GM11168 (cell line): ENCODE measurements around the gene COL18A1.

Source experiments
- in situ Hi-C: fragments of 300-500 bp; cut with MboI; formaldehyde crosslinking; loops from one replicate; pipeline ENCODE4 v1.12.0; 2022; ENCODE audit warnings: low sequenced_read_pairs; ENCODE audit not compliant: unreplicated experiment

The COL18A1 gene

DNA sequence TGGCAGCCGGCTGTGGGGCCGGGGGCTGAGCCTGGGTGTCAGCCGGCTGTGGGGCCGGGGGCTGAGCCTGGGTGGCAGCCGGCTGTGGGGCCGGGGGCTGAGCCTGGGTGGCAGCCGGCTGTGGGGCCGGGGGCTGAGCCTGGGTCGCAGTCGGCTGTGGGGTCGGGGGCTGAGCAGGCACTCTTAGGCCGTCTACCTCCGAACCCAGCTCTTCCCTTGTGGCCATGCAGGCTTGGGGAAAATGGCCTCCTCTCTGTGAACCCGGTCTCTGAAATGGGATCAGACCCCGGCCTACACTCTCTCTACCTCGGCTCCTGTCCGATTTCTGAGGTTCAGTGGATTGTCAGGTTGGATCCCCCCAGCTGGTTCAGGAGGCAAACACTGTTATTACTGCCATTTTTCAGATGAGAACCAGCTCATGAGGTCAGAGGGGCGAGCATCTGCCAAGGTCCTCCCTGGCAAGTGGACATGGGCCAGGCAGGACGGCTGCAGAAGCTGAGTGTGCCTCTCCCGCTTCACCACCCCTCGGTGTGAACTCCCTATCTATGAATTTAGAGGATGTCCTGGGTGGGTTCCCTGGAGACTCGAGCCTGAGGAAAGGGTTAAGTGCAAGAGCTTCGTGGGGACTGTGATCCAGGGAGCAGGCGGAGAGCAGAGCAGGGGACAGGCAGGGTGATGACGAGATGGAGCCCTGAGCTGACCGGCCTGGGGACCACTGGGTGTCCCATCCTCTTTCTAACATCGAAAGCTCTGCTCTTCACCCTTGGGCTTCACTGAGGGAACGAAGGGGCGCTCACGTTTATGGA, 10.9 kb upstream of the COL18A1 start:
- in situ Hi-C loops, result no loop called here

DNA sequence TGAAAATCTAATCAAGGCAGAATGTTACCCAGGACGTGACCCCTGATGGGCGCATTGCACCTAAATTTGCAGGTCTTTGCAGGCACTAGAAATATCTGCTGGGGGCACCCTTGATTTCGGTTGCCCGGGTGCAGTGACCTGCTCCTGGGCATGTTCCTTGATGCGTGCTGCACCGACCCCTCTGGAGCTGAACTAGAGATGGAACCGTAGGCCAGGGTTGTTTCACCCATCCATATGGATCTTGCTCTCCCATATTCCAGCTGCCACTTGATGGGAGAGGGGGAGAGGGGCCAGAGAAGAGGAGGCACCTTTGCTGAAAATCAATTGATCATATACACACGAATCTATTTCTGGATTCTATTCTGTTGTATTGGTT, 8.4 kb upstream of the COL18A1 start:
- in situ Hi-C loops, result no loop called here

DNA sequence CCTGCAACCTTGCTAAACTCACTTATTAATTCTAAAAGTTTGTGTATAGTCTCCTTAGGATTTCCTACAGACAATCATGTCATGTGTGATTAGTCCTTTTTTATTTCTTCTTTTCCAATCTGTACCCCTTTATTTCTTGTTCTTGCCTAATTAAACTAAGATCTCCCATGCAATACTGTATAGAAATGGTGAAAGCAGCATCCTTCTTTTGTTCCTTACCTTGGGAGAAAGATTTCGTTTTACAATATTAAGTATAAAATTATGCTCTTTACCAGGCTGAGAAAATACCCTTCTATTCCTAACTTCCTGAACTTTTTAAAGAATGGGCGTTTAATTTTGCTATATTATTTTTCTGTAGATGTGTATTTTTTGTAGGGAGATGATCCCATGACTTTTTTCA, 7.6 kb upstream of the COL18A1 start:
- in situ Hi-C loops, result no loop called here

DNA sequence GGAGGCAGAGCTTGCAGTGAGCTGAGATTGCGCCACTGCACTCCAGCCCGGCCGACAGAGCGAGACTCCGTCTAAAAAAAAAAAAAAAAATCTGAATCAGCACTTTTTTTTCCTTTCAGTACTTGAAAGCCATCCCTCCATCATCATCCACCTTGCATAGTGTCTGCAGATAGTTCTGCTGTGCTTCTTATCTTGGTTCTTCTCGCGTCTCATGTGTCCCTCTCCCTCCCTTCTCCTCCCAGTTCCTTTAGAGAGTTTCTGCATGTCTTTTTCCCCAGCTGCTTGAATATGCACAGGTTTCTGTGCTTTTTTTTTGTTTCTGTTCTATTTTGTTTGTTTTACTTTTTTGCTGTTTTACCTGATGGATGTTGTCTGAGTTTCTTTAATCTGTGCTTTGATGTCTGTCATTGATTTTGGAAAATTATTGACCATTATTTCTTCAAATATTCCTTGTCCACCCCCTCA, 3.9 kb upstream of the COL18A1 start:
- in situ Hi-C loops, result no loop called here

DNA sequence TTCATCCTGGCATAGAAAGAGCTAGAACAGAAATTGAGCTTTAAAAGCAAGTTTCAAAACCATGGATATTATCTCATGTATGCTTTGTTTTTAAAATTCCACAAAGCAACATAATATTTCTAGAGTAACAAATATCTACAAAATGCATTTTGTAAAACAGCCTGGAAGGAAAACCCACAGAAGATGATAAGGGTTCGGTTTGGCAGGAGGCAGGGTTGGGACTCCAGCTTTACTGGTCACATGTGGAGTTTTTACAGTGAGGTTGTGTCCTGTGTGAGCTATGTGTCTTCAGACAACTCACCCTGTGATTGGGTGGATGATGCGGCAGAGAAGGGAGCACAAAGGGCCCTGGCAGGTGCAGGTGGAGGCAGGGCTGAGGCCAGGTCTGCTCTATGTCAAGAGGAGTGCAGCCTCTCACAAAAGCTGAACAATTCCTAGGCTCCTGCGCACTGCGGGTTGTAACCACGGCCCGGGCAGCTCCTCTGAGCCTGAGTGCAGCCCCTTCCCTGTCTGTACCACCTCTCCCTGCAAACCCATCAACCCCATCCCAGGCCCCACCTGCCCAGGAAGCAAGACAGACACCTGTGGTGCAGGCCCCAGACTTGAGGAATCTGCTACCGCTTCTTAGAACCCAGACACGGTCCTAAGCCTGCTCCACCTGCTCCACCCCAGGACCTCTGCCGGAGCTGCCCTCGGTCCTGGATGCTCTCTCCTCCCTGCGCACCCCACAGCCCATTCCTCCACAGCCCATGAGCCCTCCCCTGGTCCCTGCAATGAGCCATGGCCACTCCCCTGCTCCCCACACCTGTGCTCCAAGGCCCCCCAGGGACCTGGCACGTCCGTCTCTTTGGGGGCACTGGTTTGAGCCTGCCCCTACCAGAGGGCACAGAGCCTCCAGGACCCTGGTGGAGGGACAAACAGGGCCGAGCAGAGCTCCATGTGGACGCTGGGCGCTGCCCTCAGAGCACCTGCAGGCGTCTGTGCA, 2.8 kb upstream of the COL18A1 start:
- in situ Hi-C loops, result no loop called here

DNA sequence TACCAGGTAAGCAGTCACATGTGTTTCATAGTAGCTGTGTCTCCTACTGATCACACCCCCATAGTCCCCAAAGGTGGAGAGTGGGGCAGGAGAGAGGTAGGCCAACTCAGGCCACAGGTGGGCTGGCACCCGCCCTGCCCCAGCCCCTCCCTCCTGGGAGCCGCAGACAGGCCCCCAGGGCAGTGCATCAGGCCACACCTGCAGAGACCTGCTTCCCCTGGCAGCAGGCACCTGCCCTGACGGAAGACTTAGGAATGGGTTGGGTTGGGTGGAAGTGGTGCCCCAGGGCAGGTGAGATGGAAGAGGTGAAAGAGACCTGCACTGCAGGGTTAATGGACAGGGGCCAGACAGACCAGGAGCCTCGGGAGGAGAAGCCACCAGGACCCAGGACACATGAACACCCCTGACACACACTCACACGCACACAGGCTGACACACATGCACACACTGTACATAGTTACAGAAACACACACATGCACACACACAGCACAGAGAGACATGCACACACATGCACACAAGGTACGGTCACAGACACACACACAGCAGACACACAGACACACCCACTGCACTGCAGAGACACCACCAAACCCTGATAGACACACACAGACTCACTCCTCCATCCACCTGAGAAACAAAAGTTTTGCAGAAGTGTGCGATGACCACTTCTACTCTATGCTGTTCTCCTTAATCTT, 1.7 kb upstream of the COL18A1 start:
- in situ Hi-C loops, result no loop called here

DNA sequence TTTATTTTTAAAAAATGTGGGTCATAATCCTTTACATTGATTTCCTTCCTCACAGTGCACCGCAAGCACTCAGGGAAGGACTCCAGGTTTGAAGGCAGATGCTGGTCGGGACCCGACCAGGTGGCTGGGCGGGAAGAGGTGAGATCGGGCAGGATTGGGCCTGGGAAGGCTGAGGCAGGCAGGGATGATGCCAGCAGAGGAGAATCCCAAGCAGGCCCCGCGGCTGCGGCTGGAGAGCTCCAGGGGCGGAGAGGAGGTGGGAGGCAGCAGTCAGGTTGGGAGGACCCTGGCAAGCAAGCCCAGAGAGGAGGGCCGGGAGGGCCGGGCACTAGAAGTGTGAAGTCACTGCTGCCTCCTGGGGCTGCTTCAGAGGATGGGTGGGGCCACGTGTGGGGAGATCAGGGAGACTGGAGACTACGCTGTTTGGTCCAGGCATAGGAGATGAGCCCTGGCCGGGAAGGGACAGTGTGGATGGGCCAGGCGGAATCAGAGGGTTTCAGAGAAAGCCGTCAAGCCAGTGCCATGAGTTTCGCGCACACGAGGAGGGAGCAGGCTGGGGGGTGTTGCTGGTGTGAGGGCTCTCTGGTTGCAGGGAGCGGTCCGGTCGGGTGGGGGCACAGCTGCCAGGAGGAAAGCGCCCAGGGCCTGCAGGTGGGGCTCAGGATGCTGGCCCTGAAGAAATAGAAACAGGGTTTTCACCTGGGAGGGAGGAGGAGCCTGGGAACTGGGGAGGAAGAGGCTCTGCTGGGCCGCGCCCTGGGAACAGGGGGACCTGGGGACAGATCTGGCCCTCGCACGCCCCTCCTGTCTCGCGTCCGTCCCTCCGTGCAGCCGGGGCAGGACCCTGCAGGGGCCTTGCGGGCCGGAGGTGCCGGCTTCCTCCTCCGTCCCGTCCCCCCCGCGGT, 888 bp upstream of the COL18A1 start:
- in situ Hi-C loops, result no loop called here

DNA sequence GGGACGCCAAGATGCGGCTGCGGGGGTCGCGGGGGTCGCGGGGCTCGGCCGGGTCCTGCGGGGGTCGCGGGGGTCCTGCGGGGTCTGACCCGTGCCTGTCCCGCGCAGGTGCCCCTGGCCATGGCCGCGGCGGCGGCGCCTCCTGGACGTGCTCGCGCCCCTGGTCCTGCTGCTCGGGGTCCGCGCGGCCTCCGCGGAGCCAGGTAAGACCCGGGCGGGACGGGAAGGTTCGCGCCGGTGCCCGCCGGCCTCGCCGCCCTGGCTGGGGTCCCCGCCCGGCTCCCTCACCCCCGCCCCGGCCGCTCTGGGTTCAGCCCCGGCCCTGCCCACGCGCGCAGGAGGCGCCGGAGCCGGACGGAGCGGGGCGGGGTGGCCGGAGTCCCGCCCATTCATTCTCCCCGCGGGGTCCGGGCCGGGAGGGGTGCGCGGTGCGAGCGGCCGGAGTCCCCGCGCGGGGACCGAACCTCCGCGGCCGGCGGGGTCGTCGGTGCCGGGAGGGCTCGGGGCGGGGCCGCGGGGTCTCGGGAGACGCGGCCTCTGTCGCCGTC, 380 bp downstream of the COL18A1 start:
- in situ Hi-C loops, result no loop called here

DNA sequence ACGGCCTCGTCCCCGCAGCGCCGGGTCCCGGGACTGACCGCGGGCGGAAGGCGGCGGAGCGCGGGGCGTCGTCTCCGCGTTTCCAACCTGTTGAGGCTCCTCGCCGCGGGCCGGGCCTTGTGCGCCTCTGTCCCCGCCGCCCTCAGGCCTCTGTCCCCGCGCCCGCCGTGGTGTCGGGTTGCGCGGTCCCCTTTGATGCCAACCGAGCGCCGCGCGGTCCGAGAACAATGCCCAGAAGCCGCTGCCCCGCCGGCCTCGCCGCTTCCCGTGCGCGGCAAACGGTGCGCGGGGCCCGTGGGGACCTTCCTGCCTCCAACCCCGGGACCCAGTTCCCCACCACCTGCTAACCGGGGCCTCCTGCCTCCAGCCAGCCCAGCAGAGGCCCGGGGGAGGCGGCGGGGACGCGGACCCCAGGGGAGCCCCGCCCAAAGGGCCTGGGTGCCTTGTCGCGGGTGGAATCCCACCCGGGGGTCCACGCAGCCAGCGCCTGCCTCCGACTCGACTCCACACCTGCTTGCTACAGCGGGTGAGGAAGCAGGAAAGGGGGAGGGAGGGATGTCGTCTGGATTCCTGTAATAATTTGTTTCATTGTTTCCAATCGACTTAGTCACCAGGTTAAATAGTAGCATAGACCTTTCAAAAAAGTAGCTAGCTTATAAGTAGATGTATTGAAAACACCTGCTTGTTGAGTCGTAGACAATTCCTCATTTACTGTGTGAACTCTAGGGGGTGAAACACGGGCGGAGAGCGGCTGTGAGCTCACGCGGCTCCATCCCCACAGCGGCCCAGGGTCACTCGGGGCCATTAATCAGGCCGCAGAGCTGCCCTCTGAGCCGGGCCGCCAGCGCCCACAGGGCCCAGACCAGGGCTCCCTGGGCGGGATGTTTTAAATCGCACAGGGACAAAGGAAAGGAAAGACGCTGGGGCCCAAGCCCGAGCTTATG, 1.1 kb downstream of the COL18A1 start:
- in situ Hi-C loops, result no loop called here

DNA sequence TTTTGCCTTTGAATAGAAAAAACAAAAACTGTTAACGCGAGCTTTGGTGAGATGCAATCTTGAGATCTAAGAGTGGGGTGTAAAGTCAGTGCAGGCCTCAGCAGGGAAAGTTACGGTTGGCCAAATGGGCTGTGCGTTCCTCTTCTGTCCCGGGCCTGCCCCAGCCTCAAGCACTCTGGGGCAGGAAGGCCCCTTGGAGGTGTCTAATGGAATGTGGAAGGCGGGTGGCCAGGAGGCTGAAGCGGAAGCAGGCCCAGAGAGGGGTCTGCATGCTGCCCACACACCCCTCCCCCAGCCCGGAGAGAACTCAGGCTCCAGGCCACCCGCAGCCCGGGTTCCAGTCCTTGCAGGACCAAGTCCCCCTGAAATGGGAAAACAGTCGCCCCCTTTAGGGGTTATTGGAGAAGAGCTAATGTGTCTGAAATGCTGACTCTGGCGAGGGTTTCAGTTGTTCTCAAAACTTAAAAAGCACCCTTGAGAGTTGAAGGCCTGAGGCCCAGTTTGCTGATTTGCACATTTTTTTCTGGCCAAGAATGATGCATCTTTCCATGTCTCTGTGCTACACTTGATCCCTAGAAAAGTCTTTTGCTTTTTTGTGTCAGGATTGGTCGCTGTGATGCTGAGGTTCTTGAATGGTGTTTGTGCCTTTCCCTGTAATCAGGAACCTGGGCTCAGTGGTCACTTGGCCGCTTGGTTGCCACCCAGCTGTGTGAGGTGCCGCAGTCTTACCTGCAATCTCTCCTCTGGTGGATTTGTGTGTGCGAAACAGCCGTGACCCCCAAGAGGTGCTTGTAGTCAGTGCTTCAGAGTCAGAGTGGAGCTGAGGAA, 2.0 kb downstream of the COL18A1 start:
- in situ Hi-C loops, result no loop called here

DNA sequence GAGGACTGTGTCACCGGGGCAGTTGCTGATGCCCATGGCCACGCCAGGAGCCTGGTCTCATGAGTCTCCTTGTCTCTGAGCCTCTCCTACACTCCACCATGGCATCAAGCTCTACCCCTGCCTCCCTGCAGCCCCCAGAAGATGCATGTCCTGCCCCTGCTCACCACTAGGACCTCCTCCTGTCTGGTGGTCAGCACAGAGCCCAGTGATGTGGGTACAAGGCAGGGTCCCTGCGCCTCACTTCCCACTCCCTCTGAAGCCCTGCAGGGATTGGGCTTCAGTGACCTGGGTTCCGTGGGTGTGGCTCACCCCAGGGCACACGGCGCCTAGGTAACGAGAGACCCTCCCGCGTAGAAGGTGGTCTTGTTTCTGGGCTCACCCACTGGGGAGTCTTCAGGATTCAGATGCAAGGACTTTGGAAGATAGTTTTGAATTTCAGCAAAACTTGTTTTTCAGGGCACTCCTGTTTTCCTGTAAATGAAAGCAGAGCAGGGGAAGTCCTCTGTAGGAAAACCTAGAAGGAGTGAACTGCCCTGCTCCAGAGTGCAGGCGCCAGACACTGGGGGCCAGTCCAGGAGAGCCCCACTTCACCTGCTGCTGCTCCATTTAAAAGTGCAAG, 2.8 kb downstream of the COL18A1 start:
- in situ Hi-C loops, result no loop called here

DNA sequence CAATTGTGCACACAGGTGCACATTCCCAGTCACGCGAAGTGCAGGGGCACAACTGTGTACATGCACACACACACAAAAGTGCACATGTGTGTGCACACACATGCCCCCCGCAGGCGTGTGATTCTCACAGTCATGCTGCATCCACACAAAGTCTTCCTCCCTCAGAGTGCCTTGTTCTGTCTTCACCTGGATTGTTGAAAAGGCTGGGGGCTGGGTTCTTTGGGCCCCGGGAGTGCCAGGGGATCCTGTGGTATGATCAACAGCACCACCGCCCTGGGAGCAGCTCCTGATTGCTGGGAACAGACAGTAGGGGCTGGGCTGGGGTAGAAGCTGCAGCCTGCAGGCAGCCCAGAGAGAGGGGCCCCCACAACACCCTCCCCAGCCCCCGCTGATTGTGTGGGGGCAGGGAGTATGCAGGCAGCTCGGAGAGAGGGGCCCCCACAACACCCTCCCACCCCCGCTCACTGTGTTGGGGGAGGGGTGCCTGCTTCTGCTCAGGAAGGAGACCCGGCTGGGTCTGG, 3.4 kb downstream of the COL18A1 start:
- in situ Hi-C loops, result no loop called here

DNA sequence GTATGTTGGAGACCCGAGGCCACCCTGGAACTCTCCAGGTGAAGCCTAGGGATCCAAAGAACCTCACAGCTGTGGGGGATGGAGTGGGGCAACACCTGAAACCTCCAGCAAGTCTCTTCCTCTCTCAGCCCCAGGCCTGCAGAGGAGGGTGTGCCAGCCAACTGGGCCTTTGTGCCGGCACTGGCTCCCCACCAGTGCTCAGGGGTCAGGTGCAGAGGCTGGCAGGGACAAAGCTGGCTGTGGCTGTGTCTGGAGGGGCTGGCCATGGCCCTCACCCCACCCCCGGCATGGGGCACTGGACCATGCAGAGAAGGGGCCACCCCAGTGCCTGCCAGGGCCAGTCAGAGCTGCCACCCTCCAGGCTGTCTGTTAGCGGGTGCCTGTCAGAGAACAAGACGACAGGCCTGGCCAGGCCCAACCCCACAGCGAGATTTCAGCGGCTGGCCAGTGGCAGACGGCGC, 3.9 kb downstream of the COL18A1 start:
- in situ Hi-C loops, result no loop called here

DNA sequence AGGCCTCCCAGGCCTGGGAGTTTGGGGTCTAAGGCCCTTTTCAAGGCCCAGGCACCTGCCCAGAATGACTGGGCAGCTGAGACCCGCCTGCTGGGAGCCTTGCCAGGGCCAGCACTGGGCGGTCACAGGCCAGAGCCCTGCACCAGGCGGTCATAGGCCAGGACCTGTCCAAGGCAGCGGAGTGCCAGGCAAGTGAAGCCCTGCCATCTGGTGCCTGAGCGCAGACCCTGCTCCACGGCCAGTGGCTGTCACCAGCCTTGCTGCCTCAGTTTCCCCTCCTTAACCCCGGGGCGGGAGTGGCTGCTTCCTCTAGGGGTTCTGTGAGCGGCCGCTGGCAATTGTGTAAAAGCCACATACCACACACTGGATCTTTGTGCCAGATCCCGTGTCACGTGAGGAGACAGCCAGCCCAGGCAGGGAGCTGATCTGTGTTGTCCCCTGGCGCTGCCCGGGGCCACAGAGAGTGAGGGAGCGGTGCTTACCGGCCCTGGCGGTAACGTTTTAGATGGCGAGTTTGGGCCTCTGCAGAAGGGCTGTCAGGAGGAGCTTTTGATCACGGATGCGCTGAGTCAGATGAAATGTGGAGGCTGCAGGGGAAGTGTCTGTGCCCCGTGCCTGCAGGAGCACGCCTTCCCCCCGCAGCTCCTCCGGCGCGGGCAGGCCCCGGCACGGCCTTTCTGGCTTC, 4.6 kb downstream of the COL18A1 start:
- in situ Hi-C loops, result no loop called here

DNA sequence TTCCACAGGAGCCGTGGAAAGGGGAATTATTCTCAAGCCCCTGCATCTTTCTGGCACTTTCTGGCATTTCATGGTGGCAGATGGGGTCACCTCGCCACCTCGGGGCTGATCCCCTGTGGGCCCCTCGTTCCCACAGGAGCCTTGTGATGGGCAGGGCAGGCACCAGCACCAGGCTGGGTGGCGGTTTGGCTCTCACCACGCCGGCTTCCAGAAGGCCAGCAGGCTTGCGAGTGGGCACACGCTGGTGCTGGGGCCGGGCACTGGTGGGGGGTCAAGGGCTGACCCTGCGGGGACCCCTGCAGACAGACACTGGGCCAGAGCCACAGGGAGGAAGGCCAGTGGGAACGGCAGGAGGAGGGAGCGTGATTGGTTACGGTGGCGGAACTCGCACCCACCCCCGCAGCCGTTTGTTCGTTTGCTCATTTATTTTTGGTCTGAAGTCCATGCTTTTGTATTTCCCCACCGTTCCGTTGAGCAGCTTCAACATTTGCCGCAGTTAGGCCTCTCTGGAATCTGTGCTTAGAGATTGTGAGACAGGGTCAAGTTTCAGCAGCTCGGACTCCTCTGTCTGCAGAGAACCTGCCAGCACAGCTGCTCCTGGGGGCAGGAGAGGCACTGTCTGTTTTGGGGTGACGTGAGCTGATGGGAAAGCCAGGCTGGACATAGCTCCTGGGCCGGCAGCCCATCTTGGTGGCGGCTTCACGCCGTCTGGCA, 5.3 kb downstream of the COL18A1 start:
- in situ Hi-C loops, result no loop called here
